Measurements from ENCODE around the gene ANKLE1. TPM values are rescaled to one million over a fixed set of nuclear protein-coding genes. Genes with fewer than 3 reads are reported as not detected.
A peak's percentile ranks its signal among the peaks of the same experiment; 100 is the strongest.

The ANKLE1 gene
- total RNA-seq, 1 experiment from 2014 or later, result 9.1 TPM

- no peaks in the 10 kb centered on the region for H3K27me3 Mint-ChIP-seq (ENCODE audit: low read depth)
- ATAC-seq (no peak), DNase-seq (ENCODE audit: low spot score) (no peak)
- POLR2A ChIA-PET, result interaction anchor here (1.4 to 2.4 kb wide), 6 partner anchors 11 to 95 kb away, joined by 5 to 10 read pairs (median 8); partner anchors contain the start of gene USE1
- H3K4me1 Mint-ChIP-seq, result peaks cover 25% of the 10 kb centered on the region
- CTCF ChIA-PET, result interaction anchor here (0.6 to 3.1 kb wide), 8 partner anchors 12 to 868 kb away, joined by 3 to 35 read pairs (median 6); no protein-coding TSS in a partner anchor
- no peaks in the 10 kb centered on the region for H3K9me3 Mint-ChIP-seq
- H3K36me3 Mint-ChIP-seq, result peaks cover 12% of the 10 kb centered on the region
- peak overlapping the region; percentile 95 for H3K27ac Mint-ChIP-seq
- no peak for TF ChIP-seq ZNF138 (CRISPR knock-in tag; conservative IDR thresholded peaks at IDR 0.05)
- no peak for TF ChIP-seq JAZF1 (CRISPR knock-in tag; IDR thresholded peaks at IDR 0.05)
- no peak for TF ChIP-seq MLX (CRISPR knock-in tag; IDR thresholded peaks at IDR 0.05)
- no peak for TF ChIP-seq ZBTB21 (CRISPR knock-in tag; IDR thresholded peaks at IDR 0.05; ENCODE audit: borderline replicate concordance)
- no peak for TF ChIP-seq CBFB (CRISPR knock-in tag; IDR thresholded peaks at IDR 0.05; ENCODE audit: low read depth)
- TF ChIP-seq HMGA2 (CRISPR knock-in tag; IDR thresholded peaks at IDR 0.05), result no peak
- TF ChIP-seq MXD4 (CRISPR knock-in tag; IDR thresholded peaks at IDR 0.05; ENCODE audit: borderline replicate concordance), result no peak
- TF ChIP-seq ZMAT4 (CRISPR knock-in tag; IDR thresholded peaks at IDR 0.05), result no peak
- no peak; the same call in 1 of the 2 replicates for TF ChIP-seq GABPB1 (CRISPR knock-in tag; IDR thresholded peaks at IDR 0.05)
- no peak; the same call in 1 of the 2 replicates for TF ChIP-seq ETV6 (CRISPR knock-in tag; IDR thresholded peaks at IDR 0.05)
- no peak for TF ChIP-seq FOXK1 (CRISPR knock-in tag; IDR thresholded peaks at IDR 0.05)
- no peak for TF ChIP-seq ZNF219 (CRISPR knock-in tag; IDR thresholded peaks at IDR 0.05; ENCODE audit: borderline replicate concordance)
- no peak for TF ChIP-seq ARID4B (CRISPR knock-in tag; IDR thresholded peaks at IDR 0.05; ENCODE audit: borderline replicate concordance)
- TF ChIP-seq TP53 (CRISPR knock-in tag; IDR thresholded peaks at IDR 0.05), result no peak
- H3K4me3 Mint-ChIP-seq, result peak overlapping the region; percentile 88
These were observed 28.3 kb downstream of the ANKLE1 start for GRCh38 chr19:17309965-17310461.

- peaks cover 20% of the 10 kb centered on the region for H3K4me1 Mint-ChIP-seq
- DNase-seq (ENCODE audit: low spot score) (no peak), ATAC-seq (no peak)
- H3K27me3 Mint-ChIP-seq (ENCODE audit: low read depth), result no peaks in the 10 kb centered on the region
- peak overlapping the region; percentile 48; the same call in 1 of the 2 replicates for H3K27ac Mint-ChIP-seq
- ChIA-PET CTCF (interaction anchor here (0.6 to 1.2 kb wide), 2 partner anchors 16 to 132 kb away, joined by 4 read pairs; no protein-coding TSS in a partner anchor), POLR2A (interaction anchor here (0.7 kb wide), 1 partner anchor 17 kb away, joined by 3 read pairs; no protein-coding TSS in a partner anchor)
- no peaks in the 10 kb centered on the region for H3K9me3 Mint-ChIP-seq
- H3K36me3 Mint-ChIP-seq, result peaks cover 22% of the 10 kb centered on the region
- H3K4me3 Mint-ChIP-seq, result peak overlapping the region; percentile 88
- TF ChIP-seq ZNF671 (CRISPR knock-in tag; IDR thresholded peaks at IDR 0.05), result no peak
- TF ChIP-seq NR3C1 (CRISPR knock-in tag; conservative IDR thresholded peaks at IDR 0.05; ENCODE audit: low read depth), result no peak
- no peak for TF ChIP-seq NFATC4 (CRISPR knock-in tag; IDR thresholded peaks at IDR 0.05)
- TF ChIP-seq ZNF232 (CRISPR knock-in tag; IDR thresholded peaks at IDR 0.05), result no peak
- TF ChIP-seq E2F1 (CRISPR knock-in tag; IDR thresholded peaks at IDR 0.05), result no peak
- TF ChIP-seq ESRRA (CRISPR knock-in tag; IDR thresholded peaks at IDR 0.05; ENCODE audit: borderline replicate concordance), result no peak
- TF ChIP-seq ZNF423 (CRISPR knock-in tag; IDR thresholded peaks at IDR 0.05), result no peak
- no peak for TF ChIP-seq ATF1 (CRISPR knock-in tag; IDR thresholded peaks at IDR 0.05)
- no peak for TF ChIP-seq TEAD4 (CRISPR knock-in tag; IDR thresholded peaks at IDR 0.05)
- no peak for TF ChIP-seq SOX15 (CRISPR knock-in tag; IDR thresholded peaks at IDR 0.05)
- TF ChIP-seq MLX (CRISPR knock-in tag; IDR thresholded peaks at IDR 0.05), result no peak
- TF ChIP-seq FOXK1 (CRISPR knock-in tag; IDR thresholded peaks at IDR 0.05), result no peak
- TF ChIP-seq TCF7 (CRISPR knock-in tag; IDR thresholded peaks at IDR 0.05; ENCODE audit: low read depth), result no peak
- TF ChIP-seq HMGXB4 (CRISPR knock-in tag; IDR thresholded peaks at IDR 0.05), result no peak
These were observed 29.9 kb downstream of the ANKLE1 start for GRCh38 chr19:17311455-17312188.

Measured in WTC11 (cell line).